Measurements from ENCODE around the gene MYO1E.

- no peak for TF ChIP-seq CTCF (IDR thresholded peaks at IDR 0.05)
- no peak for TF ChIP-seq POLR2A (IDR thresholded peaks at IDR 0.05)
- no peak for TF ChIP-seq EP300 (IDR thresholded peaks at IDR 0.05)
Measured at GRCh38 chr15:59203657-59204056, 169.0 kb downstream of the MYO1E start.
